HG03378 (cell line): ENCODE results near the gene NOC4L.
"Not testable (repeated sequence)": the region's sequence is repeated elsewhere in the genome, so short reads cannot be mapped to it uniquely, and the experiment has no call there.

Experiments used
- ATAC-seq: cut with Tn5 transposase; IDR thresholded peaks from one replicate; pipeline ENCODE4 v1.9.1; 2021; ENCODE audit warnings: mild to moderate bottlenecking, moderate library complexity; ENCODE audit not compliant: unreplicated experiment

The NOC4L gene

GRCh38 chr12:132144115-132144809, at the start of gene NOC4L, which contains the start of gene DDX51:
TSS of gene NOC4L (plus strand) at chr12:132144457. CDS start at chr12:132144489, 32 bp downstream.
TSS of gene DDX51 (minus strand) at chr12:132144319. CDS start at chr12:132144296, 23 bp downstream.
- ATAC-seq: peak; percentile 71

GRCh38 chr12:132095520-132096409, 48.5 kb upstream of the NOC4L start:
- ATAC-seq: no peak

GRCh38 chr12:132099739-132100138, 44.5 kb upstream of the NOC4L start:
- ATAC-seq: no peak

DNA sequence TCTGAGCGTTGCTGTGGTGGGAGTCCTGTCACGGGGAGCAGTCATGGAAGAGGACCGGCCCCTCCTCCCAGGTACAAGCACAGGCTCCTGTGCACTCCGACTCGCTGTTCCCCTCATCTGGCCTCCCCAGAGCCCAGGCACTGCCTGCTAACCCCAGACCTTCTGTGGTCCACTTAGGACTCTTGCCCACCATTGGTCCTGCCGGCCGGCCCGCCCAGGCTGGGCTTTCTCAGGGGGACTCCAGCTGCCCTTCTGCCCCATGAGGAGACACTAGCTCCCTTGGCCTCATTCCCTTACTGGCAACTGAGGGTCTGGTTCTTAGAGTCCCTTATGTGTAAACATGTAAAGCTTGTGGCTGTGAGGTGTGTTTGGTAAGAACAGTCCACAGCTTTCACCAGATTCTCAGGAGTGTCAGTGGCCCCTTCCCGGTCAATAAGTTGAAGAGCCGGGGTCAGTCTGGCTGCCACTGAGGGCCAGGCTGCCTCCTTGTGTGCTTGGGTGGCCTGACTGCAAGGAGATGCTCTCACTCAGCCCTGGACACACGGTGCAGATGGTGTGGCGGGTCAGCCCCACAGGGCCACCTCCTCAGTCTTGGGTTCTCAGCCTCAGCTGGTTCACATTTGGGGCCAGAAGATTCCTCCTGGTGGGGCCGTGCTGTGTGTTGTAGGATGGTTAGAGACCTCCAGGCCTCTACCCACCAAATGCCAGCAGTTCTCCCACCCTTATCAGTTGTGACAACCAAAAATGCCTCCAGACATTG, 43.8 kb upstream of the NOC4L start:
- no peak for ATAC-seq

DNA sequence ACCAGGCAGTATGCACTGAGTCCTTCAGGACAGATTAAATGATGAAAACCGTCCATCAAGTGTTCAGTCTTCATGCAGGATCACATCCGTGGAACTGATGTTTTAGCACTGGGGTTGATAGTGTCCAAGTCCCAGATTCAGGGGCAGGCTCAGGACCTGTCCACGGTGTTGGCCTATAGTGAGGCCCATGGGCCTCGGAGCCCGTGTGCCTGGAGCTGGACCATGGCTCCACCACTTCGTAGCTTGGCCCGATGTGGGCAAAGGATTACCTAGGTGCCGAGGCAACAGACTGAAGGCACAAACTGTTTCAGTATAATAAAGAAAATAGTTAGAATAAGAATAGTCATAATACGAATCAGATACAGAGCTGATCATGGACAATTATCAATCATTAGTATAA, 42.0 kb upstream of the NOC4L start:
- no peak for ATAC-seq

- not testable (repeated sequence) for ATAC-seq
These were observed 41.2 kb upstream of the NOC4L start for GRCh38 chr12:132103072-132103471.

DNA sequence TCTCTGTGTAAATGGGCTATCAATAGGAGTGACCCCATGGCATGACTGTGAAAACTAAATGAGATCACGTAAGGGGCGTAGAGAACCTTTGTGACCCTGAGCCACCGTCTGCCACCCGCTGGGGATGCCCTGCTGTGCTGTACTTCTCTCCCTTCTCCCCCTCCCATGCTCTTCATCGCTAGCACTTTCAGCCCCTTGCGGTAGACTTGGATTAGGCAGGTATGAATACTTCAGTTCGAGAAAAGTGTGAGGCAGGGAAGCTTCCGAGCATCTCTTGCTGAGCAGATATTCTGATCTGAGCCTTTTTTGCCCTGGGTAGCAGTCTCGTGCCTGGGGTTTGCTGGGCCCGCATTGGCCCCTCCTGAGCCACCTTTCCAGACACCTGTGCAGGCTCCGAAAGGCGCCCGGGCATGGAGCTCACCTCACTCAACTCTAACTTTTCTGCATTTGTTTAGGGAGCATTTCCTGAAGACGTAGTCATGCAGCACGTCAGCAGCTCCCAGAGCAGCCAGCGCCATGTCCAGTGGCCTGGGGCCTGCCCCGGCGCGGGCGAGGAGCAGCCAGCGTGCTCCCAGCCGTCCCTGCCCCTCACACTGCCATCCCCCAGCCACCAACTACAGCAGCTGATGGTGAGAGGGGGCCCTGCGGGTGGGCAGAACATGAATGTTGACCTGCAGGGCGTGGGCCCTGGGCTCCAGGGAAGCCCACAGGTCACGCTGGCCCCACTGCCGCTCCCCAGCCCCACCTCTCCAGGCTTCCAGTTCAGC, 40.5 kb upstream of the NOC4L start:
- no peak for ATAC-seq

- ATAC-seq: no peak
These were observed 38.8 kb upstream of the NOC4L start for GRCh38 chr12:132105467-132105866.

- ATAC-seq: no peak
These were observed 37.3 kb upstream of the NOC4L start for GRCh38 chr12:132106921-132107320.

- ATAC-seq: no peak
These were observed 35.9 kb upstream of the NOC4L start for GRCh38 chr12:132108211-132108832.

DNA sequence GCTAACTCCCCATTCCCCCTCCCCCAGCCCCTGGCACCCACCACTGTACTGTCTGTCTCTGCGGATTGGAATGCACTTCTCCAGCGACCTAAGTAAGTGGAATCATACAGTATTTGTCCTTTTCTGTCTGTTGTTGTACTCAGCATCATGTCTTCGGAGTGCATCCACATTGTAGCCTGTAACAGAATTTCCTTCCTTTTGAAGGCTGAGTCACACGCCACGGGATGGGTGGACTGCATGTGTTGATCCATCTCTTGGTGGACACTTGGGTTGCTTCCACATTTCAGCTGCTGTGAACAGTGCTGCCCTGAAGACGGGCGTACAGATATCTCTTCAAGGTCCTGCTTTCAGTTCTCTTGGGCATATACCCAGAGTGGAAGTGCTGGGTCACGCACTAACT, 34.5 kb upstream of the NOC4L start:
- ATAC-seq: no peak

DNA sequence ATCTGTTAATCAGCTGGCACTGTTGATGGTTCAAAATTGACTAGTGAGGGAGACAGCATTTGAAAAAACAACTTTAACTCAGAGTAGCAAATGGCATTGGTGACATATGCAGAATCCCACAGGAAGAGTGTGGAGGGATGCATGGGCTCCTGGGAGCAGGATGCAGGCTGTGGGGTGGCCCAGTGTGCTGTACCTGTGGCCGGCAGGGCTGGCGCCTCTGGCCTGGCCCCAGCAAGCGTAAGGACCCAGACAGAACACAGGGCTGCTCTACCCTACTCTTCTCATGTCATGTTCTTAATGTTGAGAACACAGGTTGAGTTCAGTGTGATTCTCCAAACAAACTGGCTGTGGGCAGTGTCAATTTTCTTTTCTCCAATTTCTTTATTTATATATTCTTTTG, 33.6 kb upstream of the NOC4L start:
- ATAC-seq: no peak

GRCh38 chr12:132111654-132112304, 32.5 kb upstream of the NOC4L start:
- no peak for ATAC-seq

- no peak for ATAC-seq
These were observed 29.6 kb upstream of the NOC4L start for GRCh38 chr12:132114667-132115066.

DNA sequence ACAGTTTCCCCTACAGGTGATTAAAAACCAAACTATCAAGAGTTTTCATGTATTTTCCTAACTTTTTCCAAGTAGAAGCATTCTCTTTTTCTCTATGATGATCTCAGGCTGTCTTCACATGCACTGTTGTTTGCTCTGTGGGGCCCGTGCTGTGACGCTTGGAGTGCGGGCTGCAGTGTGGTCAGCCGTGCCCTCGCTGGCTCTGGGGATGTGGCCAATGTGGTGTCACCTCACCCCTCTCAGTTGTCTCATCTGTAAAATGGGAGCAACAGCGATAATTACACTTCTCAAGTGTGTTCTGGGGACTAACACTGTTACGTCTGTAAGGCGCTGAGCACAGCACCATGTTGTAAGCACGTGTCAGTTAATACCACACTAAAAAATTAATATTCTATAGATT, 28.8 kb upstream of the NOC4L start:
- ATAC-seq: no peak

DNA sequence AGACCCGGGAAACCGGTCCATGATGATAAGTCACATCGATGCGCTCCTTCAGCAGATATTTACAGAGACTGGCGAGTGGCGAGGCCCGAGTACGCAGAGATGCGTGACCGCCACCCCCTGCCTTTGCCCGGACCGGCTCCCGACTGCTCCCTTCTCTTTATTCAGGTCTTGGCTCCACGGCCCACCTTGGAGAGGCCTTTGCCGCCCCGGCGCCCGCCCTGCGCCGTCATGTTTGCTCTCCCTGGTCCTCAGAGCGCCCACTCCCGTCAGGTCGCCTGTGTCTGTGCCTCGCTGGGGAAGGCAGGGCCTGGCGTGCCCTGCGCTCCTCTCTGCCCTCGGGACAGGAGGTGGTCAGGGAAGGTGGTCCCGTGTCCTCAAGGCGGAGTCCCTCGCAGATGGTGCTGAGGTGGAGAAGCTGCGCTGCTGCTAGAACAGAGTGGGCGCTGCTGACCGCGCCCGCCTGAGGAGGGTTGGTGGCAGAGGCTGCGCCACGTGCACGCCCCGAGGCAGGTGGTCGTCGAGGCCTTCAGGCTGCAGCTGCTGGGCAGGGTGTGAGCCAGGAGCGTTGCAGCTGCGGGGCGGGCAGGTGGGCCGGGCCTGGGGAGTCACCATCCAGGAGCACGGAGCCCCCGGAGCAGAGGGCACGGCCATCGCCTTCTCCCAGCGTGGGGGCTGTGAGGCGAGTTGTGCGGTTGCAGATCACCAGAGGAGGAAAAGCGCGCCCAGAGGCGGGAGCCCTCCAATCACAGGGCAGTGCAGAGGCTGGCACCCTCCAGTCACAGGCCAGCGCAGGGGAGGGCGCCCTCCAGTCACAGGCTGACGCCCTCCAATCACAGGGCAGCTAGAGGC, 27.3 kb upstream of the NOC4L start:
- no peak for ATAC-seq

DNA sequence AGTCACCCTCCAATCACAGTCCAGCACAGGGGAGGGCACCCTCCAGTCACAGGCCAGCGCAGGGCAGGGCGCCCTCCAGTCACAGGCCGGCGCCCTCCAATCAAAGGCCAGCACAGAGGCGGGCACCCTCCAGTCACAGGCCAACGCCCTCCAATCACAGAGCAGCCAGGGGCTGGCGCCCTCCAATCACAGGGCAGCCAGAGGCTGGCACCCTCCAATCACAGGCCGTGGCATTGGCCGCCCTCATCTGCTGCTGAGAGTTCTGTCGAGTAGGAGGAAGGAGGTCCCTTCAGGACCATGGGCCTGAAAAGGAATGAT, 26.7 kb upstream of the NOC4L start:
- ATAC-seq: no peak

DNA sequence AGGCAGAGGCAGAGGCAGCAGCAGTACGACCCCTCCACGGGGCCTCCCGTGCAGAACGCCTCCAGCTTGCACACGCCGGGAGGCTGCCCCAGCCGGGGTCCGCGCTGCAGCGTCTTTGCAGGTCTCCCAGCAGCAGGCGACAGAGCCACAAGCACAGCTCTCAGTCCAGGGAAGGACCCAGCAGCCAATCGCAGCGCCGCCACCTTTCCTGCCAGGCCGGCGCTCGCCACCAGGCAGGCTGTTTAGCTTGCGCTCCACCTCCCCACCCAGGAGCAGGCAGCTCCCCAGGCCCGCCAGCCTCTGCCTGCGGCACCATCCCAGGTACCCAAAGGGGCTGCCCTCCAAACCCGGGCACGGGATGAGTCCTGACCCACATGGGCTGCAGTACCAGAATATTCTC, 25.4 kb upstream of the NOC4L start:
- ATAC-seq: no peak

DNA sequence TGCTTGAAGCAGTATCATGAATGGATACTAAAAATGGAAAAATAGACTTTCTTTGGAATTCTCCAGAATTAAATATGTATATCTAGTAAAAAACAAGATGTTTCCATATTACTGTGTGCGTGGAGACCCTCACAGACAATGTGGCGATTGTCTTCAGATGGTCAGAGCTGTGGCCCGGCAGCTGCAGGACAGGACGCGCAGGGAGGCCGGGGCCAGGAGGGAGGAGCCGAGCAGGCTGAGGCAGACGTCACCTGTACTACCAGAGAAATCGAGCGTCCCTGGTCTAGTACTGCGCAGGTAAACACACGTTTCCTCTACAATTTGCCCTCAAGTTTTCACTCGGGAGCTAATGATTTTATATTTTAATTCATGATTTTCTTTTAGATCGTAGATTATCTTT, 23.0 kb upstream of the NOC4L start:
- no peak for ATAC-seq
